NCI-H187 (cell line): Measurements from ENCODE around the gene FBLN1.

Source experiments
- DNase-seq, 2 experiments: peaks; one replicate each; lab custom pipeline; 2025; lab: John Stamatoyannopoulos, UW

Gene FBLN1

GRCh38 chr22:45571089-45571488 lies 68.4 kb downstream of the FBLN1 start:
- no peak for DNase-seq

DNA sequence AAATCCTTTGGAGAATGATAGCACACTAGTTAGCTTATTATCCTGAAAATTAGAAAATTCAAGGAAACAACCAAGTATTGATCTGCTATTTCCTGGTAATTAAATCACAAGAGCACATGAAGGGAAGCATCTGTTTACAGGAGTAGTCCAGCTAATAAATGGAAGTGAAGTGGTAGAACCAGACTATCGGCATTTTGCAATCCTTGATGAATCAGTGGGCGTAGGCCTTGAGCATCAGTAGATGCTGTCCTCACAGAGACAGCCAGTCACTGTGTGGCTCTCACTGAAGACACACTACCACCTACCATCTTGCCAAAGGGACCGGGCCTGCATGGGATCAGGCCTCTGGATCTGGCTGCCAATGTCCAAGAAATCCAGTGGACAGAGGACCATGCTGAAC lies 69.8 kb downstream of the FBLN1 start:
- DNase-seq = no peak

DNA sequence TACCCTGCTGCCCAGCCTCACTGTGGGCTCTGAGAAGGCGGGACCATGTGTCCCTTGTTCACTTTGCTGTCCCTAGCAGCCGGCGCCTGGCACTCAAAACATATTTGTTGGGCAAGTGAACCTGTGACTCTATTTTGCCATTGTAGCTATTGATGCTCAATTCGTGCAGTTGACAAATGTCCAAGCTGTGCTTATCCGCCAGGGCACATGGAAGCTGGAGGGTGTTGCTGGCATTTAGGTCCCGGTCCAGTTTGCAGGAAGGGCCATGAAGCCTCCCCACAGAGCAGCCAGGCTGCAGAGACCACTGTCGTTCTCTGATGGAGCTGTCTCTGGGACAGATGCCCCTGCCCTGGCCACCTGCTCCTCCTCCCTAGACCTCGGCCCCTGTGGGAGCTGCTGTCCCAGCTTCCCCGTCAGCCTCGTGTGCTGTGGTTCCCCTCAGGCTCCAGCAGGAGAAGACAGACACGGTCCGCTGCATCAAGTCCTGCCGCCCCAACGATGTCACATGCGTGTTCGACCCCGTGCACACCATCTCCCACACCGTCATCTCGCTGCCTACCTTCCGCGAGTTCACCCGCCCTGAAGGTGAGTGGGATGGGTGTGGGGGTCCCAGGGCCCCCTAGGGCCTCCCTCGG lies 71.5 kb downstream of the FBLN1 start:
- DNase-seq = no peak

DNA sequence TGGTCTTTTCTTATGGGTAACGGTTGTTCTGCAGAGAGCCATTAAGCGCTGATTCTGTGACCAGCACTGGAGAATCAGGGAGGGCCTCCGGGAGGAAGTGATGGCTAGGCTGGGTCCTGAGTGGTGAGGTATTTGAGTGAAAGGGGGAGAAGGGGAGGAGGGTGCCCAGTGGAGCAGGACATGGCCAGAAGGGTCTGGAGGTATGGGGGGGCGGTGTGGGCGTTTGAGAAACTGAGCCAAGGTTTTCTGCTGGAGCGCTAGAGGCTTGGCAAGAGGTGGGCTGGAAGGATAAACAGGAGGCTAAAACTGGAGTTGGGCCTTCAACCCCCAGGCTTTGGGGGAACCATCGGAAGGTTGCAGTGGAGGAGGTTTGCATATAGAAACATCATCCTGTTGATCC lies 72.5 kb downstream of the FBLN1 start:
- no peak for DNase-seq

DNA sequence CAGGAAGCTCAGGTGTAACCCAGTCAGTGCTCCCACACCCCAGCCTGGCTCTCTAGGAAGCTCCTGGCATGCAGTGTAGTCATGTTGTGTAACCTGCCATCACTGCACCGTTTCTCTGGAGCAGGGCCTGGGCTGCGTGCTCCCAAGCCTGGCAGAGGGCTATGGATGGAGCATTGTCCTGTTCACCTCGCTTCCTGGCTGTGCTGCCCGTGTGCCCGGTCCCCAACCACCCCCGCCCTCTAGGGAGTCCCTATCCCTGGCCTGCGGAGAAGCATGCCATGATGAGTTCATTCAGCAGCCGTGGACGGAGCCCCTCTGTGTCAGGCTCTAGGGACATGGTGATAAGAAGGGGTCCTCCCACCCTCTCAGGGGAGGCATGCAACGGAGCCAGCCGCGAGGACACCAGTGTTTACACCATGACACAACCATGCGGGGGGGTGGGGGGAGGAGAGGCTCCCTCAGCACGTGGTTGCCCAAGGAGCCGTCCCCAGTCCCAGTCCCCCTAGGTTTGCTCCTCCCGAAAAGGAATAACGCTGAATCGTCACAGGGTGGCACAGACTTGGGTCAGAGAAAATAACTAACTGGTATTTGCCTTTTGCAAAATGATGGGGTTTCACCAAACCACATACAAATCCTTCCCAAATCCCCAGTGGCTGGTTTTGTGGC lies 73.1 kb downstream of the FBLN1 start:
- no peak for DNase-seq

- DNase-seq = no peak
Measured at GRCh38 chr22:45576273-45576625, 73.6 kb downstream of the FBLN1 start.

DNA sequence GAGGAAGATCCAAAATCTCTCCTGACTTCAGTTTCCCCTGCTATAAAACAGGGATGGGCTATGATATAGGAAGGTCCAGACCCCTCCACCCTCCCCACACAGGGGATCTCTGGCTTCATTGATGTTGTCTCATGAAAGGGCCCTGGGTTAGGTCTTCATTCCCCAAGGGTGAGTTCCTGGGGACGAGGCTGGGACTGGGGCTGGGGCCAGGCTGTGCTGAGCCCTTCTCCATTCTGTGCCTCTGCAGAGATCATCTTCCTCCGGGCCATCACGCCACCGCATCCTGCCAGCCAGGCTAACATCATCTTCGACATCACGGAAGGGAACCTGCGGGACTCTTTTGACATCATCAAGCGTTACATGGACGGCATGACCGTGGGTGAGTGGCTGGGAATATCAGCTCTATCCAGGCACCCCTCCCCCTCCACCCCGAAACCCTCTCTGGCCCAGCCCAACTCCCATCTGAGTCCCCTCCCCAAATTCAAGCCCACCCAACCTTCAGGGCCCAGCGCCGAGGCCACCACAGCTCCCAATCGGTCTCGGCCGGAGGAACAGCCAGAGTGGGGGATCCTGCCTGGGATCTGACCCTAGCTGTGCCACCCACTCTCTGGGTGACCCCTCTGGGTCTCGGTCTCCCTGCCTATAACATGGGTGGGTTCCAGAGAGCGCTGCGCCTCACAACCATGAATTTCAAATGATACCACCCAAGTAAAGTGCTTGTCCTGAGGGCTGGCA lies 74.2 kb downstream of the FBLN1 start:
- DNase-seq = no peak

DNA sequence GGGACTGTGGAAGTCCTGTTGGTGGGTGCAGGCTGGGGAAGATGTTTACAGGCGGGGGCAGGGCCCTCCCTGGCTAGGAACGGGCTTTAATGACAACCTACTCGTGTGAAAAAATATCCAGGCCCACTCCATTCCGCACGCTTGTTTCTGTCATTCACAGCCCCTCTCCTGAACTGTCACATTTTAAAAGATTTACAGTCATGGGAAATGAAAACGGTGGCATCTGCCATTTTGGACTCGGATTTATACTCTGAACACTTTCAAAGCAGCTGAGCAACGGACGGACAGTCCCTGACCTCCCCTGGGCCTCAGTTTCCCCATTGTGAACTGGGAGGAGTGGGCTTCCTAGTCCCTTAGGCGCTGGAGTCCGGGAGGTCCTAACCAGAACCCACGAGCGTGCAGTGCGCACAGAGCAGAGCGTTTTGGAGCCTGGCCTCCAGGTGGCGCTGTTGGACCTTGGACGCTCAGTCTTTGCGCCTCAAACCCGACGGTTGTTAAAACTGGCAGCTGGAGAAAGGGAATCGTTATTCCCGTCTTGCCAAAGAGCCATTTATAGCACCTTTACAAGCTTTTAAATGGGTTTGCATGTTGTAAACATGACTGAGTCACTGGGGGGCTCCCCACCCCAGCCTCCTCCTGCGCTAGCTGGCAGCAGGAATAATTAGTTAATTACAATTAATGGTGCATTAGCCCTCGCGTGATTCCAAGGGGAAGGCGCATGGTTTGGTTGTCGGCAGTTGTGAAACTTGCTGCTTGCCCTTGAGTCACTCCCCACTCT lies 75.3 kb downstream of the FBLN1 start:
- peak; percentile 22 to 27 for DNase-seq

DNA sequence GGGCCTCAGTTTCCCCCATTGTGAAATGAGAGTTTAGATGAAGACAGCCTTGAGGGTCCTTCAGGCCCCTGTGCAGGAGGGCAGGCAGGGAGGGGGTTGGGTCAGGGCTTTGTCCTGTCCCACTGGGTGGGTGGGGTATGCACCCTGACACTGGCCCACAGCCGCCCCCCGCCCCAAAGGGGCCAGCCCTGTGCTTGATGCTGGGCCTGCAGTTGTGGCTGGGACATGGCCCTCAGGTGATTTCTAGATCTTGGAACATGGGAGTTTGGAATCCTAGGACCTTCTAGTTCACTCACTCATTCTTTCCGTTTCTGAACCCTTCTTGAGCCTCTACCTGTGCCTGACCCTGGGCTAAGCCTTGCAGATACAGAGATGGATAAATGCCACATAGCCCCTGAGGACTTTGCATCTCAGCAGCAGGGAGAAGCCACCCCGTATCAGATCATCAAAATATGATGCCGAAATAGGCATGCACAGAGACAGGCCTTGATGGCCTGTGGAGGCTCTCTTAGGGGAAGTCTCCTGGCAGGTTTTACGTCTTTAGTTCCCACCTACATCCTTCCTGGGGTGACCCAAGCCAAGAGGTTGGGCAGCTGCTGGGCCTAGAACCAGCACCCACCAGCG lies 76.0 kb downstream of the FBLN1 start:
- no peak for DNase-seq

DNA sequence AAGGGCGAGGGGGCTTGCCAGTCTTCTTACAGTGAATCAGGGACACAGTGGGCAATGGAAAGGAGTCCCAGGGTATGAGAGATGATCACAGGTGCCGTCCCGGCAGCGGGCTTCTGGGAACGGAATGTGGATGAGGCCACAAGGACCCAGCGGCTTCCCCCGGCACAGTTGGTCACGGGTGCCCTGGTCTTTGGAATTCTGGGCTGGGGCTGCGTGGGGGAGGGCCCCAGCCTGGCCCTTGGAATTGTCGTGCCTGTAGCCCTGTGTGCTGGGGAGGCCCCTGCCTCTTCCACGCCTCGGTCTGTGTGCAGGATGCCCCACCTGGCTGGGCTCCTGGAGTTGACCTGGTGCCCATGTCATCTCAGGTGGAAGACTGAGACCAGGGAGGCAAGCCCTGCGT lies 76.6 kb downstream of the FBLN1 start:
- no peak for DNase-seq

DNA sequence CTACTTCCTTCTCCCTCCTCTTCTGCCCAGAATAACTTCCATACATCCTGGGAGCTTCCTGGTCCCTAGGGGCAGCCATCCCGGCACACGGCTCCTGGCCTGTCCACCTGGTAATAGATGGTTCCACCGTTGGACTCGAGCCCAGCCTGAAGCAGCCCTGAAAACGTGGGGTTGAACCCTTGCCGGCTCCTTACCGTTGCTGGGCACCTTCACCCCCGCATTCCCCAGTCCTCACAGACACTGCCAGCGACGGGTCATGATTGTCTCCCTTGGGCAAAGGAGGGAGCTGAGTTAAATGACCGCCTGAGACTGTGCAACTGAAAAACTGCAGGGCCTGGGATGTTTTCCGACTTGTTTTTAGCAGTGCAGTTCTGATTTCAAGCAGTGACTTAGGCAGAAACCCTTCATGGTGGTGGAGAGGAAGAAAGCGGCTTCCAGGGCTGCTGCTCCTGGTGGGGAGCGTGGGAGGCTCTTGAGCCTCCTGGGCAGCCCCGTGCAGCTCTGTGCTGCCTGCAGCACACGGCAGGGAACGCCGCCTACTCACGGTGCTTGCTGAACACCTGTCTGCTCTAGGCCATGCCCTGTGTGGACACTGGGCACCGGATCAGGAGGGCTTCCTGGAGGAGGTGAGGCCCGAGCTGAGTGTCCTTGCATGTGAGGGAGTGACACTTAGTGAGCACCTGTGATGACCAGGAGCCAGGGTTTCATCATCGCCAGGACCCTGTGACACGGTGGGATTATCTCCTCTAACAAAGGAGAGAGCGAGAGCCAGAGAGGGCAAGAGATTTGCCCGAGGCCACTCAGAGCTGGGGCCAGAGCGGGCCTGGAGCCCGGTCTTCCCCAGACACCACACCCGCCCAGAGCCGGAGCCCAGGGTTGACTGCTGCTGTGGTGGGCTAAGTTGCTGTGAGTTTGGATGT lies 77.4 kb downstream of the FBLN1 start:
- no peak for DNase-seq

DNA sequence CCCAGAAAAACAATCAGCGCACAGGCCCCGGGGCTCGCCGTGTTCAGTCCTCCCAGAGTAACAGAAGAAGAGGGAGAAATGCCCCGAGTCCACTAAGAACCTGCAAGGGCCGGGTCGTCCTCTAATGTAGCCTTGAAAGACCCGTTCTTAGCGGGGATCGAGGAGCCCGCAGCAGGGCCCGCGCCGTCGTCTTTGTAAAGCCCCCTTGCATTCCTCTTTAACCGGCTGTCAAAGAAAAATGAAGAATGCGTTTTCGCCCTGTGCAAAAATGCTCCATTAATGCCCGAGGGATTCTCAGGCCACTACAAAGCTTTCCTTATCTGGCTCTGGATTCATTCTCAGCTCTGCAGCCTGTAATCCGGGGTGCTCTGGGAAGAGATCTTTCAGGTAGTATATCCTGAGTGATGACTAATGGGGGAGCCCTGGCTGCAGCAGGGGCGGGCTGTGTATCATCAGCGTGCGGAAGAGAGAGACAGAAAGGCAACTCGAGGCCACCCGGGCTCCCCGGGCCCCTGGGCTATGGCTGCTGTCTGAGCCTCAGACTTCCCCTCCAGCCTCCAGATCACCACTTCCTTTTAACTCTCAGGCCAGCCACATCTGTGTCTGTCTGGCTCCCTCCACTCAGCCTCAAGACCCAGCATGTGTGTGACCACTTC lies 78.2 kb downstream of the FBLN1 start:
- no peak for DNase-seq

DNA sequence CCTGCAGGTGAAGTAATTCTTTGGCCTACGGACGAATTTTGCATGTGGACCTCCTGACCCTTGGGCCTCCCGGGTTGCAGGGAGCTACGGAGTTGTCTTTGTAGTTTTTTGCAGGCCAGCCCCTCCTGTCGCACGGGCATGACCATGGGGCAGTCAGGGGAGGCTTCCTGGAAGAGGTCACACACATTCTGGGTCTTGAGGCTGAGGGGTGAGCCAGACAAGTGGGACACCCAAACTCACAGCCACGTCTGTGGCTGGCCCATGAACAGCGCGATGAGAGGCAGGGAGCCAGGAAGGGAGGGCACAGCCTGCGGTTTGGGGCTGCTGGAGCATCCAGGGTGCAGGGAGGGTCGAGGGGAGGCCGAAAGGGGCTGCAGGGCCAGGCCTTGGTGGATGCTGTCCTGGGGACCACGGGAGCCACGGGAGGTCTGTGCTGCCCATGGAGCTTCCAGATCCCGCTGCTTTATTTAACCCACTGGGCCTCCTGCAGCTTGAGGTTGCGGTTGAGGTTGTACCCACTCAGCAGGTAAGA lies 78.9 kb downstream of the FBLN1 start:
- no peak for DNase-seq

- no peak for DNase-seq
Measured at GRCh38 chr22:45582236-45582954, 79.7 kb downstream of the FBLN1 start.

GRCh38 chr22:45582955-45583320 lies 80.3 kb downstream of the FBLN1 start:
- no peak for DNase-seq

DNA sequence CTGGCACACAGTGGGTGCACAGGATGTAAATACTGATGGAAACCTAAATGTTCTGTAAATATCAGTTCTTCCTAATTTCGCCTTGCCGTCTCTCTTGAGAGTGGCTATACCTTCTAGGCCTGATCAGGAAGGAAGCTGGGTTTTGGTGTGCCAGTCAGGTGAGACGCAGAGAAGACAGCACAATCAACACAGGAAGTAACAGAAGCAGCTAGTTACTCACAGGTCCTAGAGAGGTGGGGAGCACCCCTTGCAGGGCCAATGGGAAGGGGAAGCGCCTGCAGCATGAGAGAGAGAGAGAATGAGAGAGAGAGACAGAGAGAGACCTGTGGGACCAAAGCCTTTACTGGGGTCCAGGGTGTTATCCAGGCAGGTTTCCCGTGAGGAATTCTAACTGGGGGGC lies 80.8 kb downstream of the FBLN1 start:
- DNase-seq = no peak

DNA sequence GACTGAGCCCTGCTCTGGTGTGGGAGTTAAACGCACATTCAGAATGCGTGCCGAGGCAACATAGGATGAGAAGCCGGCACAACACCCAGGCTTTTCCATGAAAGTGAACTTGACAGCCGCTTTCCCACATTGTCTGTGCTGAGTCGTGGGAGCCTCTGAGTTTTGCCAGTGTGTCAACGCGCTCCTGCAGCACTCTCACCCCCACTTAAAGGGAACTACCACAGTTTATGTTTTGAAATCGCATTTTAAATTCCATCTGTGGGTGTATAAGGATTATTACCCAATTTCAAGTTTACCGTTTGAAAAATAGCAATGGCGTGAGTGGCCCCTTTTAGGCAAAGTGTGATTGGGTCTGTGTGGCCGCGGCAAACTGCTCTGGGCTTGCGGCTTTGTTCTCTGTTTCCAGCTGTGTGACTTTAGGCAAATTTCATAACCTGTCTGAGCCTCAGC lies 81.5 kb downstream of the FBLN1 start:
- no peak for DNase-seq

DNA sequence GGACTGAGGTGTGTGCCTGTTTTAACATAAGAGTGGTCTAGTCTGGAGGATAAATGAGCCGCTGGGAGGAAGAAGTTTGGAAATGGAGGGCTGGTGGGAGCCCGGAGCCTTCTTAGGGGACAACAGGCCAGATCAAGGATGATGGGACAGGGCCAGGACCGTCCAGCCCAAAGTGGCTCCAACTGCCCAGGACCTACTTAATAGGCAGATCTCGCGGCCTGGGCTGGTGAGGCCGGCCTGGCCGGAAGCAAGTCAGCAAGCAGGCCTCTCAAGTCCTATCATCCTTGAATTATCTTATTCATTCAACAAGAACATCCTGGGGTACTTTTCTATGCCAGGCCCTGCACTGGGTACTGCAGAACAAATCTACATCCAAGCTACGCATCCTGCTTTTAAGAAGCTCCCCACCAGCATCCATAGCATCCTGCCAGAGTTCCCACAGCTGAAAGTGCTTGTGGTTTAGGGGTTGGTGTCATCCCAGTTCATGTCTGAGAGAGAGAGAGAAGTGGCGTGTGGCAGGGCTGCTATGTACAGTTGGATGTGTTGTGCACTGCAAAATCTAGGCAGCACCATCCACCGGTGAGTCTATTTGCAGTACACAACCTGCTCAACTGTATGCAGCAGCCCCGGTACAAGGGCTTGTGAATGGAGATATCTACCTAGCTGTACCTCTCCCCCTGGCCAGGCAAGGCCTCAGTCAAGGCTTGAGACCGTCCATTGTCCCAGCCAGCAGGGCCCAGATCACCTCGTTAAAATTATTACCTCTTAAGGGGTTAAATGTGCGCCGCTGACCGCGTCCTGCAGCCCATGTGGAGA lies 82.1 kb downstream of the FBLN1 start:
- no peak for DNase-seq

GRCh38 chr22:45585437-45585755 lies 82.7 kb downstream of the FBLN1 start:
- no peak for DNase-seq
